ENCODE measurements around the gene CLK2. TPM values are rescaled to one million over a fixed set of nuclear protein-coding genes. Genes with fewer than 3 reads are reported as not detected.

CLK2 gene
- total and polyA plus RNA-seq, 9 of the 15 experiments (the other 6 are each of a cell fraction or from before 2014, with no cell fraction given) = 13.5 to 81.4 (median 39.6) TPM

DNA sequence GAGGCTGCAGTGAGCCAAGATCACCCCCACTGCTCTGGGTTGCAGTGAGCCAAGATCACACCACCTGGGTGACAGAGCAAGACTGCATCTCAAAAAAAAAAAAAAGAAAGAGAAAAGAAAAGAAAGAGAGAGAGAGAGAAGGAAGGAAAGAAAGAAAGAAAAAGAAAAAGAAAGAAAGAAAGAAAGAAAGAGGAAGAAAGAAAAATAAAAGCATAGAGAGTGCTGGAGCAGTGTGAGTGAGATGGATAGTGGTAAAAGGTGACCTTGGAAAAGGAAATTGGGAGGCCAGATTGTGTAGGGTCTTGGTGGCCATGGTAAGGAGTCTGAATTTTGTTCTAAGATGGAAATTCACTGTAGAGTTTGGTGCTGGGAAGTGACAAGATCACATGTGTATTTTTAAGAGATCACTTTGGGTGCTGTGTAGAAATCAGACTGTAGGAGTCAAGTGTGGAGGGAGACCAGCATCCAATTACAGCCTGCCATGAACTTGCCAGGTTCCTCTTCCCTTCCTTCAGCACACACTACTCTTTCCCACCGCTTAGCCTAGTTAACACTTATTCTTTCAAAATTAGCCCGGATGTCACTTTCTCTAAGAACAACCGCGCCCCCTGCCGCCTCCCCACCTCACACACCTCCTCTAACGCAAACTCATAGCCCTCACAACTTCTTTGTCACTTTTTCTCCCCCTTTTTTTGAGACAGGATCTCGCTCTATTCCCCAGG lies 47.0 kb downstream of the CLK2 start (continued):
- TF ChIP-seq, protein P1, sequence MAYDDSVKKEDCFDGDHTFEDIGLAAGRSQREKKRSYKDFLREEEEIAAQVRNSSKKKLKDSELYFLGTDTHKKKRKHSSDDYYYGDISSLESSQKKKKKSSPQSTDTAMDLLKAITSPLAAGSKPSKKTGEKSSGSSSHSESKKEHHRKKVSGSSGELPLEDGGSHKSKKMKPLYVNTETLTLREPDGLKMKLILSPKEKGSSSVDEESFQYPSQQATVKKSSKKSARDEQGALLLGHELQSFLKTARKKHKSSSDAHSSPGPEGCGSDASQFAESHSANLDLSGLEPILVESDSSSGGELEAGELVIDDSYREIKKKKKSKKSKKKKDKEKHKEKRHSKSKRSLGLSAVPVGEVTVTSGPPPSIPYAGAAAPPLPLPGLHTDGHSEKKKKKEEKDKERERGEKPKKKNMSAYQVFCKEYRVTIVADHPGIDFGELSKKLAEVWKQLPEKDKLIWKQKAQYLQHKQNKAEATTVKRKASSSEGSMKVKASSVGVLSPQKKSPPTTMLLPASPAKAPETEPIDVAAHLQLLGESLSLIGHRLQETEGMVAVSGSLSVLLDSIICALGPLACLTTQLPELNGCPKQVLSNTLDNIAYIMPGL (CRISPR knock-in tag; IDR thresholded peaks at IDR 0.05) = no peak
- TF ChIP-seq MYNN (IDR thresholded peaks at IDR 0.05) (no peak; the same call in 1 of the 2 replicates), MYNN (CRISPR knock-in tag; IDR thresholded peaks at IDR 0.05) (no peak), ZNF57 (CRISPR knock-in tag; IDR thresholded peaks at IDR 0.05) (no peak), FOXA3 (CRISPR knock-in tag; conservative IDR thresholded peaks at IDR 0.05 in 1 of 2, IDR thresholded peaks at IDR 0.05 in 1 of 2) (no peak), DMBX1 (CRISPR knock-in tag; IDR thresholded peaks at IDR 0.05; ENCODE audit: borderline replicate concordance) (no peak), ZNF431 (CRISPR knock-in tag; IDR thresholded peaks at IDR 0.05) (no peak), CREM (IDR thresholded peaks at IDR 0.05; ENCODE audit: low read depth) (peak; percentile 50), SNIP1 (IDR thresholded peaks at IDR 0.05; ENCODE audit: low read depth) (no peak), KDM2B (CRISPR knock-in tag; IDR thresholded peaks at IDR 0.05) (no peak), BRD4 (IDR thresholded peaks at IDR 0.05) (no peak), ZNF311 (CRISPR knock-in tag; IDR thresholded peaks at IDR 0.05) (no peak), FOXK1 (CRISPR knock-in tag; IDR thresholded peaks at IDR 0.05; ENCODE audit: borderline replicate concordance) (no peak), LCOR (CRISPR knock-in tag; IDR thresholded peaks at IDR 0.05) (0 out of 2 replicates have a peak, but pooled peaks have one; percentile 44), ZZZ3 (IDR thresholded peaks at IDR 0.05) (0 out of 2 replicates have a peak, but pooled peaks have one; percentile 51), TRIM25 (IDR thresholded peaks at IDR 0.05; ENCODE audit: borderline replicate concordance) (peak; percentile 86; the same call in 1 of the 2 replicates), MXI1 (IDR thresholded peaks at IDR 0.05; ENCODE audit: low read depth, low read length) (no peak), ZNF140 (CRISPR knock-in tag; IDR thresholded peaks at IDR 0.05) (no peak), TOE1 (IDR thresholded peaks at IDR 0.05; ENCODE audit: borderline replicate concordance) (peak; percentile 38; the same call in 1 of the 2 replicates), TOE1 (CRISPR knock-in tag; IDR thresholded peaks at IDR 0.05; ENCODE audit: borderline replicate concordance, low read depth) (no peak), MBD2 (IDR thresholded peaks at IDR 0.05; ENCODE audit: borderline replicate concordance, low read depth) (no peak), ZFP36 (IDR thresholded peaks at IDR 0.05; ENCODE audit: low read depth, low read length, partially characterized antibody) (peak; percentile 43), SMARCC2 (IDR thresholded peaks at IDR 0.05; ENCODE audit: low read depth) (no peak), CREBBP (IDR thresholded peaks at IDR 0.05; ENCODE audit: low read depth, low read length) (no peak), KLF1 (tag; IDR thresholded peaks at IDR 0.05) (no peak; the same call in 1 of the 2 replicates)
- TF ChIP-seq, protein P2, sequence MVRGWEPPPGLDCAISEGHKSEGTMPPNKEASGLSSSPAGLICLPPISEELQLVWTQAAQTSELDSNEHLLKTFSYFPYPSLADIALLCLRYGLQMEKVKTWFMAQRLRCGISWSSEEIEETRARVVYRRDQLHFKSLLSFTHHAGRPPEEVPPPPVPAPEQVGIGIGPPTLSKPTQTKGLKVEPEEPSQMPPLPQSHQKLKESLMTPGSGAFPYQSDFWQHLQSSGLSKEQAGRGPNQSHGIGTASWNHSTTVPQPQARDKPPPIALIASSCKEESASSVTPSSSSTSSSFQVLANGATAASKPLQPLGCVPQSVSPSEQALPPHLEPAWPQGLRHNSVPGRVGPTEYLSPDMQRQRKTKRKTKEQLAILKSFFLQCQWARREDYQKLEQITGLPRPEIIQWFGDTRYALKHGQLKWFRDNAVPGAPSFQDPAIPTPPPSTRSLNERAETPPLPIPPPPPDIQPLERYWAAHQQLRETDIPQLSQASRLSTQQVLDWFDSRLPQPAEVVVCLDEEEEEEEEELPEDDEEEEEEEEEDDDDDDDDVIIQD (CRISPR knock-in tag; IDR thresholded peaks at IDR 0.05) = no peak
